NCI-H774 (cell line): ENCODE data around the gene FBXO28.

Source experiments
- DNase-seq: peaks from one replicate; lab custom pipeline; 2025; lab: John Stamatoyannopoulos, UW

The FBXO28 gene

GRCh38 chr1:224157316-224157715, 43.4 kb downstream of the FBXO28 start:
- DNase-seq, result no peak

- DNase-seq, result no peak
Measured at GRCh38 chr1:224159541-224159940, 45.6 kb downstream of the FBXO28 start.

DNA sequence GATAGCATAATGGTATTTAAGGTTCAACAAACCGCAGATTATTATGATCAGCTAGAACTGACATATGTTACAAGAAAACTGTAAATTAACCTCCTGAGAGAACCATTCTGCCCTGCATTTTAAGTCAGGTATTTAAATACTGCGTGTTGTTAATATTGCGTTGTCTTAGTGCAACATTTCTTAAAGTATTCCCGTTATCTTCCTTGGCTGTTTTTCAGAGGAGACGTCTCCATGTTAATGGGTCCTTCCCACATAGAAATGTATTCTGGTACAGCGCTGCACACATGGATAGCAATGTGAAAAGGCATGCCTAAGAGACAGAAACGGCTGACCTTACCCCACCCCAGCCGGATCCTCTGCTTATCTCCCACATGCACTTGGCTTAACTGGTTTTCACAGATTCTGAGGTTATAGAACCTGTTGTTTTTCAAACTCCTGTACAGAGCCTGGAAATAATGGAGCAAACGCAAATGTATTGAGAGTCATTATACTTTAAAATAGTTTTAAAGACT, 46.3 kb downstream of the FBXO28 start:
- no peak for DNase-seq

GRCh38 chr1:224162768-224163167, 48.9 kb downstream of the FBXO28 start:
- no peak for DNase-seq

GRCh38 chr1:224163311-224163710, 49.4 kb downstream of the FBXO28 start:
- no peak for DNase-seq

- no peak for DNase-seq
Measured at GRCh38 chr1:224168859-224169380, 55.0 kb downstream of the FBXO28 start.

DNA sequence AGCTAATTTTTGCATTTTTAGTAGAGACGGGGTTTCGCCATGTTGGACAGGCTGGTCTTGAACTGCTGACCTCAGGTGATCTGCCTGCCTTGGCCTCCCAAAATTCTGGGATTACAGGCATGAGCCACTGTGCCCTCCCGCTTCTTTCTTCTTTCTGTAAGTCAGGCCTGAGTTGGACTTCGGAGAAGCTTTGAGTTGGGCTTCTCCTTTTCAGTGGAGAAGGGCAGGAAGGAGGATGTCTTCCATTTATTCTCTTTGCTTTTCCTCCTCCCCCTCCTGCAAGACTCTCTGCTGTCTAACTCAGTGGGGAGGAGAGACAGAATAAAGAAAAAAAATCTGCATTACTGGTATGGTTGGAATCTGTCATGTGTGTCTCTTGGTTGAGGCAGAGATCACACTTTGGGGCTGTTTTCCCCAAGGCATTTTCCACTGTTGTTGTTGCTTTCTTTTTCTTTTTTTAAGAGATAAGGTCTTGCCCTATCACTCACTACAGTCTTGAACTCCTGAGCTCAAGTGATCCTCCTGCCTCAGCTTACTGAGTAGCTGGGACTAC, 55.9 kb downstream of the FBXO28 start:
- DNase-seq, result no peak

DNA sequence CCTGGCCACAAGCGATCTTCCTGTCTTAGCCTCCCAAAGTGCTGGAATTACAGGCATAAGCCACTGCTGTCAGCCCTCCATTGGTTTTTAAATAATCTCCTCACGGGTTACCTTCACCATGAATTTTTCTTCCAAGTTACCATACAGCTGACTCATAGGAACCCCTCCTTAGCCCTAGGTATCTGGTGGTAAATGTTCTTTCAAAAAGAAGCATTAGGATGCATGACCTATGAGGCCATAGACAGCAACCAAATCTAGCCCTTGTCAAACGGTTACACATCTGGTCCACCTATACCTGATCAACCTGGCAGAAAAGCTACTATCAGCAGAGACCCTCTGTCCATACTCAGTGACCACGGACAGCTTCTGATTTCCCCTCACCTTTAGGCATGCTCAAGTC, 56.4 kb downstream of the FBXO28 start:
- DNase-seq, result no peak

DNA sequence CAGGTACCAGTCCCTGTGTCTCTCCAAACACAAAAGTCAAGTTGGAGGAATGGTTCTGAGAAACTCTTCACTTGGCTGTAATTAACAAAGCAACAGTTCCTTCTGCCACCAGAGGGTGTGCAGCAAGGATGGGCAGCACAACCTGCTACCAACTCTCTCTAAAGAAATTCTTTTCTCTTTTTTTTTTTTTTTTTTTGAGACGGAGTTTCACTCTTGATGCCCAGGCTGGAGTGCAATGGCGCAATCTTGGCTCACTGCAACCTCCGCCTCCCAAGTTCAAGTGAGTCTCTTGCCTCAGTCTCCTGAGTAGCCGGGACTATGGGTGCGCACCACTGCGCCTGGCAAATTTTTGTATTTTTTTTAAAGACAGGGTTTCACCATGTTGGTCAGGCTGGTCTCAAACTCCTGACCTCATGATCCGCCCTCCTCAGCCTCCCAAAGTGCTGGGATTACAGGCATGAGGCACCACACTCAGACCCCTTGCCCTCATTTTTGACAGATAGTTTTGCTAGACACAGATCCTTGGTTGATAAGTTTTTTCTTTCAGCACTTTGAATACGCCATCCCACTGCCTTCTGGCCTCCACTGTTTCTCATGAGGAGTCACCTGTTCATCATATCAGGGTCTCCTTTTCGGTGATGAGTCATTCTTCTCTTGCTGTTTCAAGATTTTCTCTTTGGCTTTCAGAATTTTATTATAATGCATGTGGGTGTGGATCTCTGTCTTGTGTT, 57.0 kb downstream of the FBXO28 start:
- DNase-seq, result no peak

- DNase-seq, result no peak
Measured at GRCh38 chr1:224172229-224172628, 58.3 kb downstream of the FBXO28 start.

DNA sequence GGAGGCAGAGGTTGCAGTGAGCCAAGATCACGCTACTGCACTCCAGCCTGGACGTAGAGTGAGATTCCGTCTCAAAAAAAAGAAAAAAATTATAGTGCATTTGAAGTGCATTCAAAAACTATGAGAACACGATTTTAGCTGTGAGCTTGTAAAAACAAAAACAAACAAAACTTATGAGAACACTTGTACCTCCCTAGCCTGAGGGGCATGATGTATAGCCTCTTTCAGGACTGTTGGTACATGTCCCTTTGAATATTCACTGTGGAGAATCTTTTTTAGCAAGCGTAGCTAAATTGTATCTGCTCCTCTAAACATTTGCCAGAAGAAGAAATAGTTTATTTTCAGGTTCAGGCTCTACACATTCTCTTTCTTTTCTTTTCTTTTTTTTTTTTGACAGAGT, 59.6 kb downstream of the FBXO28 start:
- DNase-seq, result no peak

DNA sequence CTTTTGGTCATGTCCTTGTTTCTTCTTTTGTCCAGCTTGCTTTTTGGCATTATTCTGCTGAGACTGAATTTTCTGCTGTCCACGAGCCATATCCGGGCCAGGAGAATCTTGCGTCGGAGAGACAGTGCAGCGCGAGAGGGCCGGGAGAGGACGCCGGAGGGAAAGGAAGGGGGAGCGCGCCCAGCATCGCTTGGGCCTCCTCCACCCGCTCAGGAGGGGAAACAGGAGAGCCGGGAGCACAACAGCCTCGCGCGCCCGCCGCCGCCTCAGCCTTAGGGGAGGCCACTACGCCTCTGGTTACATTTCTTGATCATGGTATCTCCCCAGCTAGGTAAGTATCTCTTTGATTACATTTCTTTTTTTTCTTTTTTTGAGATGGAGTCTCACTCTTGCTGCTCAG, 61.7 kb downstream of the FBXO28 start:
- DNase-seq, result no peak

DNA sequence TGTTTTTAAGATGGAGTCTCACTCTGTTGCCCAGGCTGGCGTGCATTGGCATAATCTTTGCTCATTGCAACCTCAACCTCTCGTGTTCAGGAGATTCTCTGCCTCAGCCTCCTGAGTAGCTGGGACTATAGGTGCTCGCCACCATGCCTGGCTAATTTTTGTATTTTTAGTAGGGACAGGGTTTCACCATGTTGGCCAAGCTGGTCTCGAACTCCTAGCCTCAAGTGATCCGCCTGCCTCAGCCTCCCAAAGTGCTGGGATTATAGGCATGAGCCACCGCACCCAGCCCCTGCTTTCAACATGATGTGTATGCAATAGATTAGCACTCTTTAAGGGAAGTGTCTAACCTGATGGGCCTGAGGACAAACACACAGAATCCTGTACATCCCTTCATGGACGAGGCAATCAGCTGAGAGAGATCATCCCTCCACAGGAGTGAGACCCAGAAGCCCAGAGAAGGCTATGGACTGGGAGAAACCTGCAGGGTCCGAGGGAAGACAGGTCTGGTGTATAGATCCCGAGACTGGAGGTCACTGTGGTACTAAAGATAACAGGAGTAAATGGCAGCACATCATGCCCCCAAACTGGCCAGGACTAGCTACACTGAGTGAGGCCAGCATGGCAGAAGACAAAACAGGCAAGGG, 63.6 kb downstream of the FBXO28 start:
- no peak for DNase-seq

- no peak for DNase-seq
Measured at GRCh38 chr1:224178894-224179293, 65.0 kb downstream of the FBXO28 start.

GRCh38 chr1:224180783-224181452, 67.0 kb downstream of the FBXO28 start:
- no peak for DNase-seq

GRCh38 chr1:224181453-224181810, 67.5 kb downstream of the FBXO28 start:
- DNase-seq, result no peak

GRCh38 chr1:224182057-224182865, 68.3 kb downstream of the FBXO28 start:
- peak; percentile 64 for DNase-seq

GRCh38 chr1:224182866-224183590, 69.1 kb downstream of the FBXO28 start, which contains the start of gene DEGS1:
DEGS1 (plus strand) TSS chr1:224183240; CDS start chr1:224183337, 97 bp downstream.
- peak; percentile 91 for DNase-seq

DNA sequence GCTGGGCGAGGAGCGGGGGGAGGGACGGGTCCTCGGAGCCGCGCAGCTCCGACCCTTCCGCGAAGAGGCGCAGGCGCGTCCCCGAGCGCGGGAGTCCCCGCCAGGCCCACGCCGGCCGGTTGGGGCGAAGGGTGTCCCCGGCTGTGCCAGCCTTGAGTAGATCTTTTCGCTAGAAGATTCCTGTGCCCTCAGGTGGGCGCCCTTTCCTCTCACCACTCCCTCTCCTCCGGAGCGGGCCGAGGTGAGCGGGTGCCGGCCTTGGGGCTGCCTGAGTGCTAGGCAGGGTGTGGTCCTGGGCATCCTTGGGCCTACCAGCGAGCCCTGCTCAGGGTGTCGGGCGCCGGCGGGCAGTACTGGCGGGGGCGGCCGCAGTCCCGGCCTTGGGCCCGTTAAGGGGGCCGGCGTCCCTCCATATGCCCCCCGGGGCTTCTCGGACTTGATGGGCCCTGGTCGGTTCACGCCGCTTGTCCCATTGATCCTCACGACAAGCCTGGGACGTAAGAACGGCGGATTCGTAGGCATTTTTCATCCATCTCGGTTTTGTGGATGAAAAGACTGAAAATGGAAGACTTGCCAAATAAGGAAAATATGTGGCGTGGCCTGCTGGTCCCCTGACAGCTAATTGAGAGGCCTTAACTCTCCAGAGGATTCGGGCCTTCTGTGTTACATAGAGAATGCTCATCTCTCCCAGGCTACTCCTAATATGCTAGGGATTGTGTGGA, 69.8 kb downstream of the FBXO28 start:
- peak; percentile 60 for DNase-seq

GRCh38 chr1:224185208-224185607, 71.3 kb downstream of the FBXO28 start:
- no peak for DNase-seq
